ENCODE measurements around the gene ASB2.

ASB2 gene

GRCh38 chr14:93941293-93941910 lies 35.0 kb downstream of the ASB2 start:
- no peak overlapping the region for H3K9ac ChIP-seq (ENCODE audit: low read depth, low read length)
- no peaks in the 10 kb centered on the region for H3K9me3 ChIP-seq (ENCODE audit: insufficient read depth, low read length, severe bottlenecking)
- no peaks in the 10 kb centered on the region for H3K79me2 ChIP-seq (ENCODE audit: insufficient read depth, low read length)
- H3K4me2 ChIP-seq (ENCODE audit: insufficient read depth, low read length) = no peak overlapping the region
- H3K27ac ChIP-seq (ENCODE audit: low read length) = no peak overlapping the region
- no peaks in the 10 kb centered on the region for H3K36me3 ChIP-seq (ENCODE audit: insufficient read depth, low read length)
- H3K4me1 ChIP-seq (ENCODE audit: insufficient read depth, low read length) = no peaks in the 10 kb centered on the region
- ATAC-seq (ENCODE audit: insufficient read depth, low read depth) (no peak), DNase-seq (no peak)
- no peak overlapping the region for H3K4me3 ChIP-seq (ENCODE audit: low read depth in 1 of 2, low read length in 2 of 2)
- no peak for TF ChIP-seq EZH2 (IDR thresholded peaks at IDR 0.05; ENCODE audit: borderline replicate concordance, low read depth, low read length, severe bottlenecking)
- no peak for TF ChIP-seq CTCF (IDR thresholded peaks at IDR 0.05; ENCODE audit: borderline replicate concordance, extremely low read depth, low read length, poor library complexity, severe bottlenecking)
- H3K27me3 ChIP-seq (ENCODE audit: insufficient read depth, low read length, poor library complexity) = peaks cover 15% of the 10 kb centered on the region
- H2AFZ ChIP-seq (ENCODE audit: low read depth, low read length) = no peak overlapping the region
- H4K20me1 ChIP-seq (ENCODE audit: insufficient read depth, low read length) = peaks cover 8% of the 10 kb centered on the region

GRCh38 chr14:93940437-93940836 lies 35.9 kb downstream of the ASB2 start:
- Histone ChIP-seq H3K4me2 (ENCODE audit: insufficient read depth, low read length) (no peak overlapping the region), H3K27ac (ENCODE audit: low read length) (no peak overlapping the region)

GRCh38 chr14:93939304-93940229 lies 36.8 kb downstream of the ASB2 start:
- TF ChIP-seq CTCF (IDR thresholded peaks at IDR 0.05; ENCODE audit: borderline replicate concordance, extremely low read depth, low read length, poor library complexity, severe bottlenecking) (no peak), EZH2 (IDR thresholded peaks at IDR 0.05; ENCODE audit: borderline replicate concordance, low read depth, low read length, severe bottlenecking) (no peak)
- Histone ChIP-seq H3K9me3 (ENCODE audit: insufficient read depth, low read length, severe bottlenecking) (no peaks in the 10 kb centered on the region), H2AFZ (ENCODE audit: low read depth, low read length) (no peak overlapping the region), H3K79me2 (ENCODE audit: insufficient read depth, low read length) (no peaks in the 10 kb centered on the region), H3K27me3 (ENCODE audit: insufficient read depth, low read length, poor library complexity) (peaks cover 7% of the 10 kb centered on the region), H3K4me2 (ENCODE audit: insufficient read depth, low read length) (no peak overlapping the region), H4K20me1 (ENCODE audit: insufficient read depth, low read length) (peaks cover 16% of the 10 kb centered on the region), H3K9ac (ENCODE audit: low read depth, low read length) (no peak overlapping the region), H3K4me3 (ENCODE audit: low read depth in 1 of 2, low read length in 2 of 2) (no peak overlapping the region), H3K36me3 (ENCODE audit: insufficient read depth, low read length) (no peaks in the 10 kb centered on the region), H3K4me1 (ENCODE audit: insufficient read depth, low read length) (no peaks in the 10 kb centered on the region), H3K27ac (ENCODE audit: low read length) (no peak overlapping the region)
- ATAC-seq (ENCODE audit: insufficient read depth, low read depth) (no peak), DNase-seq (no peak)

More at GRCh38 chr14:93940437-93940836, 35.9 kb downstream of the ASB2 start:
- H3K36me3 ChIP-seq (ENCODE audit: insufficient read depth, low read length) = no peaks in the 10 kb centered on the region
- H3K9ac ChIP-seq (ENCODE audit: low read depth, low read length) = no peak overlapping the region
- DNase-seq = no peak
- peaks cover 13% of the 10 kb centered on the region for H4K20me1 ChIP-seq (ENCODE audit: insufficient read depth, low read length)
- H3K4me3 ChIP-seq (ENCODE audit: low read depth in 1 of 2, low read length in 2 of 2) = no peak overlapping the region
- ATAC-seq (ENCODE audit: insufficient read depth, low read depth) = no peak
- no peak overlapping the region for H2AFZ ChIP-seq (ENCODE audit: low read depth, low read length)
- TF ChIP-seq CTCF (IDR thresholded peaks at IDR 0.05; ENCODE audit: borderline replicate concordance, extremely low read depth, low read length, poor library complexity, severe bottlenecking) (no peak), EZH2 (IDR thresholded peaks at IDR 0.05; ENCODE audit: borderline replicate concordance, low read depth, low read length, severe bottlenecking) (no peak)
- H3K9me3 ChIP-seq (ENCODE audit: insufficient read depth, low read length, severe bottlenecking) = no peaks in the 10 kb centered on the region
- no peaks in the 10 kb centered on the region for H3K4me1 ChIP-seq (ENCODE audit: insufficient read depth, low read length)
- H3K27me3 ChIP-seq (ENCODE audit: insufficient read depth, low read length, poor library complexity) = peaks cover 11% of the 10 kb centered on the region
- no peaks in the 10 kb centered on the region for H3K79me2 ChIP-seq (ENCODE audit: insufficient read depth, low read length)

Measured in DND-41 (cell line).